OCI-M2 (cell line): ENCODE data around the gene TMIGD3.

Source experiments
- DNase-seq: peaks from one replicate; lab custom pipeline; 2025; ENCODE audit not compliant: unreplicated experiment; lab: John Stamatoyannopoulos, UW

TMIGD3 gene

DNA sequence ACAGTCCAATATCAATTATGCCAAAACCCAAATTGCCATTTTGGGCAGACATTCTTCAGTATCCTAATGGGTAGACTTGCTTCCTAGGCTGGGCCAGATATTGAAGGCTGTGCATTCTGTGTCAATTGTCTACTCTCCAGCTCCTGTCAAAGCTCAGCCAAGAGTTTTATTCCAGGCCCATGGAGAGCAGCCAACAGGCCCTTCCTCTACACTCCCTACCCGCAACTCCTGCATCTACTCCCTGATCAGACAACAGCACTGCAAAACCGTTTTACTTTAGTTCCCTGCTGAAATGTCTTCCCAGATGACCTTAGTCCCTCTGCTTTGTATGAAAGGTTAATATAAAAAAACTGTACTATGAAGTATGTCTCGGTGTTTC lies 6.6 kb upstream of the TMIGD3 start:
- no peak for DNase-seq

DNA sequence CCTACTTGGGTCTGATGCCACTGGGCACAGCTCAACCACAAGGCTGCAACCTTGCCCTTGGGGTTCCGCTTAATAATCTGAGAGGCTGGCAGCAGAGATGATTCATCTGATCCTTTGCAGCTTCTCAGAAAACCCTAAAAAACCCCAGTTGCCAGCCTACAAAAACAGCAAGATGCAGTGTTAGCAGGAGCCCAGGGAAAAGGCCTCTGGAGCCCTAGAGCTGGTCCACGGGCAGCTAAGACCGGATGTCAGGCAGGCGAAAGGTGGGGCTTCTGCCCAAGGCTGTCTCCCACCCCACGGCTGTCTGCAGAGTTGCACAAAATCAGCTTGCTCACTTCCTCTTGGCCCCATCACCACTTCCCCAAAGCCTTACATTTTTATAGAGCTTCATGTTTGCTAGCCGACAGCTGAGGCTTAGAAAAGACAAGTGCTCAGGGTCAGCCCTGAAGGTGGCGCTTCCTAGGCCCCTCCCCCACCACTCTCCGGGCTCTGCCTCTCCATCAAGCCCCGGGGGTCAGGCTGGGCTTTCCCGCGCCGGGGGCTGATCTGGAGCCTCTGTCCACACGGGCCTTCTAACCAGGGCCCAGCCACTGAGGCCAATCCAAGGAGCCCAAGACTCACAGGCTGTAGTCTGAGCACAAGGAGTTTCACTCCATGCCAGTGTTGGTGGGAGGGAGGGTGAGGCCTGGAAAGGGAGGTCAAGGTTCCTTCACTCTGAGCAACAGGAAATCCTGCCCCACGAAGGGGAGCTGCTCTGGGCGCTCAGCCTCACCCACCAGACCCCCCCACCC lies 4.2 kb upstream of the TMIGD3 start:
- peak; percentile 61 for DNase-seq

DNA sequence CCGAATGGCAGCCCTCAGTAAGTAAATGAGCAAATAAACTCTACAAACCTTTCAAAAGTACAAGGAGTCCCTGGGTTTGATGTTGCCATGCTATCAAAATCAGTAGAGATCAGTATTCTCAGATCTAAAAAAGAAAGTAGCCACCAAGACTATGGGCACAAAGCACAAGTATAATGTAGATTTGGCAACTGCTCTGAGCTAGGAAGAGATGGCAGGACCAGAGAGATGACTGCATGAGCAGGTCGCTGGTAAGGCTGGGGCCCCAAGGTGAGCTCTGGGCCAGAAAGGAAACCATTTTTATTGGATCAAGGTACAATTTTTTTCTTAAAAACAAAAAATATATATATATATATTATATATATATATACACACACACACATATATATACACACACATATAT lies 3.1 kb upstream of the TMIGD3 start:
- DNase-seq = no peak

DNA sequence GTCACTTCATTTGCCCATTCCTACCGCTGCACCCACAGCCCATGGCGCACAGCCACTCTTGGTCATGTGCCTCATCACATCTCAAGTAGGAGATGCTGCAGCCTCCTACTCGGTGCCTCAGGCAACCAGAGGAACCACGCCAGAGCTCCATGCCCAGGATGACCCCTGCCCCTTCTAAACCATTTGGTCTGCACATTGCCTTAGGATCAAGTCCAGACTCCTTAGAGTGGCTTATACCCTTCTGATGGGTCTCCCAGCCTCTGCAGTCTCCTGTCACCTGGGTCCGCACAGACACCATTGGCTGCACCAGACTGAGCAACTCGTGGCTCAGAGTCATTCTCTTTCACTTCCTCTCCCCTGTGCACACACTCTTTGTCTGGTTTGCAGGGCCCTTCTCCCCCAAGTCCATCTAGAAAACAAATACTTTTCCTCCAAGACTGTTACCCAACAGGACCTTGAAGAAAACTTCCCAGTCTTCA lies 2.2 kb upstream of the TMIGD3 start:
- DNase-seq = no peak

DNA sequence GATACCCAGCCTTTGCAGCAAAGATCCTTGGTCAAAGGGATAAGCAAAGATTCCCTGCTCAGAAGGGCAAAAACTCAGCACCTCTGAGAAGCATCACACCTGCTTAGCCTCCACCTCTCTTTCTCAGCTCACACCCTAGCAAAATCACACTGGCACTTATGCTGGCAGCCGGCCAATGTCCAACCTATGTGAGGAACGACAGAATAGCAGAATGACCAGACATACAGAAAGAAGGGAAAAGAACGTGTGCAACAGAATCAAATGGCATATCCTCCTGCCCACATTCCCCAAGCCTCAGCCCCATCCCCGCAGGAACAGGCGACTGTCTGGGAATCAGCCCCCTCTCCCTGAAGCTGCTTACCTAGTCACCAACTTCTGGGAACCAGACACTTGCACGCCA lies 664 bp upstream of the TMIGD3 start:
- DNase-seq = no peak

DNA sequence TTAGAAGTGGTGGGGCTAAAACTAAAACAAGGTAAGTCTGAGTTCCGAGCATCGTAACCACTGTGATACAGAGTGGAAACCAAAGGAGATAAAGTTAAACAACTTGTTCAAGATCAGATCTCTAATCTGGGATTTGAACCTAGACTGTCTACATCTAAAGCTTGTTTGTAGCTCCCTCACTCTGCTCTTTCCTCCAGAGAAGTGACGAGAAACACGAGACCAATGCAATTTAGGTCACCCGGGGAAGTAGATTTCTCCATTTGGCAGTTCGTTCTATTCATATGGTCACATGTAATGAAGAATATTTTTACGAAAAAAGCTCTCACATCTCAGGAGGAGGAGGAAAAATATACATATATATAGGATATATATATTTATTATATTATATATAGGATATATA lies 1.8 kb downstream of the TMIGD3 start:
- DNase-seq = no peak

DNA sequence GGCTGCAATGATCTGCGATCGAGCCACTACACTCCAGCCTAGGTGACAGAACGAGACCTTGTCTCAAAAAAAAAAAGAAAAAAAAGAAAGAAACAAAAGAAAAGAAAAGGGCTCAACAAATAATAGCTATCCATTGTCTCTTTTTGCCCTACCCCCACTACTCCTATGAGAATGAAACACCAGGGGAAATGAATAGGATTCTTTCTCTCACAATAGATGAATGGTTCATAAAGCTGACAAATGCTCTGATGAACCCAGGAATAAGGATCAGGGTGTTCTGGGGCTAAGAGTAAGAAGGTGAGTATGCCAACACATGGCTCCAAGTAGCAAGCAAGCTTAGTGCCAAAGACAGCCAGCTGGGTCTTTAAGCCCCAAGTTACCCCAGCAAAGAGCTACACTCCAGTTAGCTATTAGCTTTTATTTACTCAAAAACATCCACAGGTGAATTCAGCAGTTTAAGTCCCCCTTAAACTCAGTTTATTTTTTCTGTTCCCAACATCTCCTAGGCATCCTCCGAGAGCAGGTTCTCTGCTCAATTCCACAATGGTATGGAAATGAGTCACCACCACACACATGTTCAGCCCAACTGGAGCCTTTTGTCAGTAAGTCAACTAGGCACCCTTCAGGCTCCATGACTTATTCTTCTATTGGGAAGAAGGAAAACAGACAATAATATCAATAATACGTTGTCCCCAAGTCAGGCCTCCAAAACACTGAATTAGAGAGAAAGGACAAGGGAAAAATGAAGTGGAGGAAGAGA lies 4.2 kb downstream of the TMIGD3 start:
- DNase-seq = no peak

DNA sequence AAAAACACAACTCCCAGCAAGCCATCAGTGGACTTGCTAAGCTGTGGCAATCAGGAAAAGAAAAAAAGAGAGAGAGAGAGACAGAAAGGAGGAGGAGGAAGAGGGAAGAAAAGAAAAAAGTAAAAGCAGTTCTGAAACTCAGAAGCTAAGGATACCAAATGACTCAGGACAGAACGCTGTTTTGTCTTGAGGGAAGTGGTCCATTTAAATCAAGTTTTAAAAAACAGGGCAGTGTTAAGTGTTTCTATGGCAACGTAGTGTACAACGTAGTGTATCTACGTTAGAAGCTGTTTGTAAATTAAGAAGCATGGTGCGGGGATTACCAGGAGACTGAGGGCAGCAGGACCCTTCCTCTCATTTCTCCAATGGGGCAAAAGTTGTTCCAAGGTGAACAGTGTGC lies 5.8 kb downstream of the TMIGD3 start:
- no peak for DNase-seq

DNA sequence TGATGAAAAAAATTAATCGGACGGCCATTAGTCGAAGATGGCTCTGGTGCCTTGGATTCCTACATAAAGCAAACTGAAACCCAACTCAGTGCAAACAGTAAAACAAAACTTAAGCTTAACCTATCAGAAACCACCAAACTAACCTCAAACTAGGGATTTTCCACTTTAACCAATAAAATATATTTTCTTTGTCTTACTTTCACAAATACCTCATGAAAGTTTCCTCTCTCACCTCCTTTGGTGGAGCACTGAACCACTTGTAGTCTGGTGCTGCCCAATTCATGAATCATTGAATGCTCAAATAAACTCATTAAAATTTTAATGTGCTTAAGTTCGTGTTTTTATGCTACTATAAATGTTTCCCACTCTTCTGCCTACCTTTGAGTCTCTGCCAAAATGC lies 7.0 kb downstream of the TMIGD3 start:
- DNase-seq = no peak

DNA sequence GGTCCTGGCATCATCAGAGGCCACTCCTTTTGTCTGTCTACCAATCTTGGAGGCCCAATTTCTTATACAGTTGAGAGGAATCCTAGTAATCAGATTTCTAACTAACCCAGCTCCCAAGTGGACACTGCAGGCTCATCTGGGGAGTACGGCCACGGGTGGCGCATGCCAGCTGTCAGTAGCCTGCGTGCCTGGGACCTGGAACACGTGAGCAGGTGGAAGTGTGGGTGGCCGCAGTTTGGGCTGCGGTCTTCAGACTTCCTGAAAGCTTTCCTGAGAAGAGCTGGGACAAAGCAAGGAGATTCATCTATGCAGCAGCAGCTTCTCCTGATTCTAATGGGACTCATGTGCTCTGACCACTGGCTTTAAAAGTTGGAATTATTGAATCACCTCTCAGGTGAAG lies 12.4 kb downstream of the TMIGD3 start:
- DNase-seq = no peak

DNA sequence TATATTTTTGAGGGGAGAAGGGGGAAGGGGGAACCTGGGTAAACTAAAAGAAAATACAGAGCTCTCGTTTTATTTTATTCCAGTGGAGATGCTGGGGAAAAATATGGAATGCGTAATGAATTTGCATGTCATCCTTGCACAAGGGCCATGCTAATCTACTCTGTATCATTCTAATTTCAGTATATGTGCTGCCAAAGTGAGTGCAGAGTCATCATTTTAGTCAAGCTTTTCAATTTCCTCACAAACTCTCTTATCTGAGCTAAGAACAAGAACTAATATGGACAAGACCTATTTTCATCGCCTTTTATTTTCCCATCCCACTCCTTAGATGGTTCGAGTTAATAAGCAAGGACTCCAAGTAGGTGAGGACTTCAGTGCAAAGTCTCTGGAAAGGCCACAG lies 13.2 kb downstream of the TMIGD3 start:
- no peak for DNase-seq

DNA sequence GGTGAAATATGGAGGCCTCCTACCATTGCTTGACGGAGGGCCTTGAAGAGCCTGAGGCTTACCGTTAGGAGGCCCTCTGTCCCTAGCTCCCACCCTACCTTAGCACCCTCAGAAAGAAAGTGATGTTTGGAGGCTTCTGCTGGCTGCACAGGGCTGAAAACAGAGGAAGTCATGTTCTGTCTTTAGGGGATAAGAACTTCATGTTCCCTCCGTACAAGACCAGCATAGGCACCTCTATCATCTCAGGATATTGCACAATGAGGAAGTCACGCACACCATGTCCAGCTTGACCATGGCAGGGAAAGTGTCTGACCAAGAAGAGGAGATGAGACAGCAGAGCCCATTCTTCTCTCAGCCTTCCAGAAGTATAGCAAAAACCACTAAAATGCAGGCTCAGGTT lies 13.8 kb downstream of the TMIGD3 start:
- no peak for DNase-seq

DNA sequence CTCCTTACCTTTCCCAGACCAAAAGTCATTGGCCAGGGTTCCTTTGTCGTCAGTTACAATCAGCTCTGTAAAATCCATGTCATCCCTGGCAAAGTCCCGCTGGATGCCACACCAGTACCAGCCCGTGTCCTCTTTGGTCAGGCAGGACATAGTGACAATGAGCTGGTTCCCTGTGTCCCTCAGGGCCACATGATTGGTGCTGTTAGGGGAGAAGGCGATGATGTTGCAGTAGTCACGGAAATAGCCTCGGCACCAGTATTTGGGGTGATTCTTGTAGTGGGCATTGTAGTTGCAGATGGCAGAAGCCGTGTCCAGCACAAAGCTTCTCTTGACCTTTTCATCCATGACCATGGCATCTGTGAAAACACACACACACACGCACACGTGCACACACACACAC lies 14.8 kb downstream of the TMIGD3 start:
- DNase-seq = no peak

DNA sequence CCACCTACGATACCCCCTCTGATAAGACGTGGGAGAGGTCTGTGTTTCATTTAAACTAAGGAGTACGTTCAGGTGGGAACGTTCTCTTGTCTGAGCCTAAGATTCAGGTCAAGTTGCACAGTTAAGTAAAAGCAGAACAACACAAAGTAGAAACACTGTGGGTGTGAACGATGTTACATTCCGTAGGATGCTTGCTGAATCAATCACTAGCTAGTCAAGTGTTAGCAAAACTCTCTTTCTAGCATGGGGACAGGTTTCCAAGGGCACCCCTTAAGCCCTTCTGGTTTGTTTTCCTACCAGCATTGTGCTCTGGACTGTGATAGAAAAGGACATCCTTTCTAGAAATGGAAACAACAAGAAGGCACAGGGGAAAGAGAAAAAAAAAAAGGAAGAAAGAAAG lies 16.3 kb downstream of the TMIGD3 start:
- no peak for DNase-seq

DNA sequence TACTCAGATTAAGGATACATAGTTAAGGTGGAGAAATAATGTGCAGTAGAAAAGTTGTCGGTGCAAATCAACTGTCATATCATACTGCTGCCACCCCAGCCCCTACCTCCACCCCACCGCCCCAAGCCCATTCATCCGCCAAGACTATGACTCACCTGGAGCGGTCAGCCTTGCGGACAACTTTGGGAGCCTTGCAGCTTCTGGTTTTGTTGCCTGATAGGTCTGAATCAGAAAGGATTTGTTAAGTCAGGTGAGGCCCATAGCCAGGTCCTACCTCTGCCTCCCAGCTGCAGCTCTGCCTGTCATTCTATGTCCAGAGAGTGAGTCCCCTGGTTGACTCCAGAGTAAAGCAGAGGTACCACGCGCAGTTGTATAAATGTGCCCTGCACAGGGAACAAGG lies 17.0 kb downstream of the TMIGD3 start:
- DNase-seq = no peak

DNA sequence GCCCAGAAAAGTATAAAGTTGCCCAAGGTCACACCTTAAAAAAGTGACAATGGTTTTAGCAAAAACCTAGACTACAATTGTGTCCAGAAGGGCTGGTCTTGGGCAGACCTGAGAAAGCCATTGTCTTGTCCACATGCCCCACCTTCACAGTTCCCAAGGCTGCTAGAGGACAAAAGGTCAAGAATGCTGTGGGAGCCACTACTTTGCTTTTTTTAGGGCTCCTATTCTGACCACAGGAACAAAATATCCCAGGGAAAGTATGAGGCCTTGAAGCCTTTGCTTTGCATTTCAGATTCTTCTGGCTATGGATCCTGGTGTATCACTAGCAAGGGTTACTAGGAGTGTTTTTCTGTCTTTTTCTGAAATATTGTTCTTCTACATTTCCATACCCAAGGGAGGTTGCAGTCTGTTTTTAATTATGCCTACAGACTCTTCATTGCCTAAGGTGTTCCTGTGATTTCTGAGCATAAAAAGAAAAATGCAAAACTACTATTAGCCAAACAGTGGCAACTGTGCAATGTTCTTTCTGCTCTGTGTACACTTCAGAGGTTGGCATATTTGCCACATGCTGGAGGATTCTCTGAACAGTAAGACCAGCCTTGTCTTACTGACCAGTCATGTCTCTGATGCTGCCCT lies 18.9 kb downstream of the TMIGD3 start:
- no peak for DNase-seq

DNA sequence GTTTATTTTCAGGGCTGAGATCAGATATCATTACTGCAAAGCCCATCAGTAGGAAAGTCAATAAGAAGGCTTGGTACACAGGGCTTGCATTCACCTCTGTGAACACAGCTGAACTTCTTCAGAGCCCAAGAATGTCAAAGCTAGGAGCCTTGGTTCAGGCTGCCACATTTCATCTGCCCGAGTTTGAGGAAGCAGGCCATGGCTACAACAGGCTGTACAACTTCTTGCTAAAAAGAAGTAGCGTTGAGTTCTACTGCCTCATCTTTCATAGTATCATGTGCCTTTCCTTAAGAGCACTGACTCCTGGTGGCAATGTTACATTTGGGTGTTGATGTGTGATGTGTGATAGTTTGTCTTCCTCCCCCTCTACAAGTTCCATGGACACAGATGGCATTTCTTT lies 19.6 kb downstream of the TMIGD3 start:
- DNase-seq = no peak

DNA sequence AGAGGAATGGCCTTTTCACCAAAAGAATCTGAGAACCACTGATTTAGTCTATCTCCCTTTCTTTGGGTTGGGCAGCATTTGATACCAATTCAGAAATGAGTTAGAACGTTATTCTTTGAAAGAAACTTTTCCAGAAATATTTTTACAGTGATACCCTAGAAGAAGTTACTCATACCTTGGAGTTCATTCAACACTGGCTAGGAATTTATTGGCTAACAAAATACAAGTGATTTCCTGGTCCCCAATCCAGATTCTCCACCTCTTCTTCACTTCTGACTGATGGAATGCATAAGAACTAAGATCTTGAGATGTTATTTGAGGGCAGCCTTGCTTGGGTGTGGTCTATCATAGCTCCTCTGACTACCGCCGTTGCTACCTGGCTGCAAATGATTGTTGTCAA lies 20.3 kb downstream of the TMIGD3 start:
- no peak for DNase-seq

DNA sequence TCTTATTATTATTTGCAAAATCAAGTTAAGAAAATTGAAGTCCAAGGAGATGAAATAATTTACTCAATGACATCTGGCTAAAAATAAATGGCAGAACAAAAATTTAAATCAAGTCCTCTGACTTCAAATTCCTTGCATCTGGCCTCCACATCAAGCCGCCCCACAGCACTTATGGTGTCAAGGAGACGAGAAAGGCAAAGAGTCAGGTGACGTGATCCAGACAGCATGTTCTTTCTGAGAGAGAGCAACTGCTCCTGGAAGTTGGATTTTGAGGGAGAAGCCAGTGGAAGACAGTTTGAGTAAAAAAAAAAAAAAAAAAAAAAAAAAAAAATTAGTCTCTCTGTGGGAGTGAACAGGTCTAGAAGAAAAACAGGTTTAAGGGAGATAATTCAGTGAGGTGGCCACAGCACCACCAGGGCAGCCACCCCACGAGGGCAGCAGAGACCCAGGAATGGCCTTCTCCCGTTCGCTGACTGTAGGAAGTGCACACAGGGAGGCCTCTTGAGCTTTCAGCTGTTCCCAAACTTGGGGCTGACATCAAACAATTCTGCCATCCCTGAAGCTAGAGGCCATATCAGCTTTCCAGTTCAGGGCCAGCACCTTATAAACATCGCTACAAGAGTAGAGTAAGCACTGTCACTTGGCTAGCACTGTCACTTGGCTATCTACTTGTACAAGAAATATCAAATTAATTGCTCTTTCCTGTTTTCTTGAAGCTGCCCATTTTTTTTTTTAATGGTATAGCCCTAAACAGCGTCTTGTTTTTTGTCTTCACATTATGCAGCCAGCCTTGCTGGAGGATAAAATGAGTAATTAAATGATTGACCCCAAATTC lies 21.8 kb downstream of the TMIGD3 start:
- no peak for DNase-seq

DNA sequence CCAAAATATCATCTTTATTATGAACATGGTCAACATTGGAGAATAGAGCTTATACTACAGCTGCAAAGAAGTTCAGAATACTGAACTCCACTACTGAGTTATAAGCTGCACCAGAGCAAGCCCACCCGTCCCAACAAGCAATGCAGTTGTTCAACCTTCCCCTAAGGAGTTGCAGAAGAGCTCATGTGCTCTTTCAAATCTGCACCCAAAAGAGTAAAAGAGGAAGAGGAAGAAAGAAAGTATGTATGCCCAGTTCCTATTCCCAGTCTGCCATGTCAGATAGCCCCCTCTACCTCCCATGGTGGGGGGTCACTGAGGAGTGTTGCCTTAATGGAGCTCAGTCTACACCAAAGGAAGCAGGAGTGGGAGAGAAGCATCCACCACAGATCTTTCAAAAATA lies 22.8 kb downstream of the TMIGD3 start:
- DNase-seq = no peak

DNA sequence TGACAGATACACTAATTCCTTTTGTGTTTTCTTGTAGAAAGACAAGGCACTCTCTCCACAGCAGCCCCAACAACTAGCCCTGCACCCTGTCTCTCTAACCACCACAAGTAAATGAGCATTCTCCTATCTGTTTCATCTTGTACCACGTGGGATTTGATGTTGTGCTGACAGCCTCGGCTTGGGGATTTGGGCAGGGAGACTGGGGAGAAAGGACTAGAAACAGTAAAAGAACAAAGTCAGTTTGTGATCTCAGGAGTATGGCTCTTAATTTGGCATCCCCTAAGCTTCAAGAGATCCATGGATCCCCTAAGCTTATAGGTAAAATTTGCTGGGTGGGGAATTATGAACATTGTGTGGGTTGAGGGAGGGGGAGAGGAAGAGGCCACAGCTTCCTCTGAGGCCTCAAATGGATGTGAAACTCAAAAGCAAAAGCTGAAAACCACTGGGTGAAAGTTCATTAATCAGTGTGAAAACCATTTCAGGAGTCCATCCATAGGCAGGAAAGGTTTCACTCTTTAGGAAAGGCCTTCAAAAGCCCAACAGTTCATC lies 26.6 kb downstream of the TMIGD3 start:
- no peak for DNase-seq
